ENCODE data around the gene PEAK1. TPM values are rescaled to one million over a fixed set of nuclear protein-coding genes. Genes with fewer than 3 reads are reported as not detected.

PEAK1 gene
- total and polyA plus RNA-seq, 10 of the 15 experiments (the other 5 are each of a cell fraction or from before 2014, with no cell fraction given), result 0.62 to 24.2 (median 11.2) TPM

GRCh38 chr15:77081971-77082370 is 337.9 kb downstream of the PEAK1 start (continued):
- TF ChIP-seq ZNF687 (IDR thresholded peaks at IDR 0.05) (no peak), RBBP5 (conservative IDR thresholded peaks at IDR 0.05) (no peak), ZNF207 (IDR thresholded peaks at IDR 0.05; ENCODE audit: borderline replicate concordance) (no peak), ZZZ3 (IDR thresholded peaks at IDR 0.05; ENCODE audit: control insufficient read depth, insufficient read length, low read depth) (no peak)

GRCh38 chr15:77076323-77076915 is 343.5 kb downstream of the PEAK1 start:
- ChIA-PET RAD21 (ENCODE audit: unreplicated experiment) (no interaction called here), CTCF (interaction anchor here (0.6 to 1.3 kb wide), 2 partner anchors 10 to 425 kb away, joined by 3 read pairs; no protein-coding TSS in a partner anchor), POLR2A (no interaction called here), SMC1A (ENCODE audit: uncharacterized antibody, unreplicated experiment) (no interaction called here)
- H3K27ac ChIP-seq (ENCODE audit: control insufficient read depth, insufficient read depth), result no peak overlapping the region
- no peaks in the 10 kb centered on the region; a peak in 1 of 4 replicates for H3K27me3 ChIP-seq (replicated peaks in 1 of 2; ENCODE audit: control insufficient read depth in 2 of 2, insufficient read depth in 2 of 2, low read length in 1 of 2)
- no peak overlapping the region for H3K9ac ChIP-seq (ENCODE audit: control insufficient read depth, insufficient read depth, low read length)
- no peak overlapping the region for H2AFZ ChIP-seq (ENCODE audit: control insufficient read depth, low read depth, low read length)
- no peak for DNase-seq (ENCODE audit: low read depth, low spot score)
- H3K4me2 ChIP-seq (ENCODE audit: control insufficient read depth, insufficient read depth), result no peak overlapping the region
- in situ Hi-C loops (cut with MboI) (no loop called here), intact Hi-C loops (cut with micrococcal nuclease; ENCODE audit: unreplicated experiment) (no loop called here)
- TF ChIP-seq KLF5 (IDR thresholded peaks at IDR 0.05; ENCODE audit: partially characterized antibody) (no peak), CEBPZ (IDR thresholded peaks at IDR 0.05; ENCODE audit: low read depth, low read length) (no peak), TCF3 (IDR thresholded peaks at IDR 0.05; ENCODE audit: borderline replicate concordance, insufficient read depth, low read depth, low read length) (no peak), IRF4 (IDR thresholded peaks at IDR 0.05; ENCODE audit: low read depth, low read length) (no peak), WRNIP1 (IDR thresholded peaks at IDR 0.05; ENCODE audit: borderline replicate concordance, low read depth, low read length) (no peak), SMAD1 (IDR thresholded peaks at IDR 0.05; ENCODE audit: low read depth, partially characterized antibody) (no peak), SMC3 (IDR thresholded peaks at IDR 0.05; ENCODE audit: borderline replicate concordance, low read length) (no peak), ZNF274 (IDR thresholded peaks at IDR 0.05; ENCODE audit: insufficient read depth, insufficient read length) (no peak), E2F4 (IDR thresholded peaks at IDR 0.05; ENCODE audit: low read depth, low read length) (no peak), MTA2 (IDR thresholded peaks at IDR 0.05; ENCODE audit: low read depth) (no peak), CBX5 (IDR thresholded peaks at IDR 0.05; ENCODE audit: low read depth) (no peak)
- H3K4me3 ChIP-seq, result no peak overlapping the region
- H3K79me2 ChIP-seq (ENCODE audit: control insufficient read depth, insufficient read depth, low read length), result no peaks in the 10 kb centered on the region
- H4K20me1 ChIP-seq (ENCODE audit: control insufficient read depth, insufficient read depth), result no peaks in the 10 kb centered on the region
- FAIRE-seq, result no peak
- no peaks in the 10 kb centered on the region for H3K4me1 ChIP-seq (ENCODE audit: control insufficient read depth, insufficient read depth, low read length)
- WGBS (ENCODE audit: insufficient coverage, insufficient replicate concordance, low lambda C conversion rate, missing lambda C conversion rate), result 84% methylated on average over 4 of the region's 4 CpGs
- no peaks in the 10 kb centered on the region for H3K9me3 ChIP-seq (replicated peaks; ENCODE audit: control insufficient read depth, insufficient read depth, low read length)
- no TSS peak for BruUV-seq (replicated peaks)
- ATAC-seq, result no peak
- H3K36me3 ChIP-seq (ENCODE audit: control insufficient read depth in 2 of 2, insufficient read depth in 2 of 2, low read length in 1 of 2), result no peaks in the 10 kb centered on the region

All from GM12878 (cell line).